CD14-positive monocyte (primary cell): Measurements from ENCODE around the gene GATA5. TPM values are rescaled to one million over a fixed set of nuclear protein-coding genes. Genes with fewer than 3 reads are reported as not detected.
"Not testable (repeated sequence)": the region's sequence is repeated elsewhere in the genome, so short reads cannot be mapped to it uniquely, and the experiment has no call there.

ENCODE experiments used
- DNase-seq, 3 donors: peaks; one replicate each; pipeline ENCODE4 v3.0.0-alpha.2; 2011 to 2022
- H2AFZ ChIP-seq: 2 replicates; pipeline ENCODE4 v1.6.0; 2012; ENCODE audit warnings: mild to moderate bottlenecking, low read depth, low read length, inconsistent platforms; ENCODE audit not compliant: insufficient read depth, poor library complexity, severe bottlenecking
- H3K27ac ChIP-seq, 2 donors: 1 replicate in 1 of 2; 2 replicates in 1 of 2; pipeline ENCODE4 v1.5.1; 2012 to 2013; ENCODE audit warnings: low read length in 2 of 2, control low read depth in 1 of 2, inconsistent platforms in 1 of 2, low read depth in 1 of 2, mild to moderate bottlenecking in 1 of 2
- H3K27me3 ChIP-seq, 2 donors: one replicate each; pipeline versions ENCODE4 v1.6.0 to v1.6.1; 2011 to 2013; ENCODE audit warnings: low read length in 2 of 2; ENCODE audit not compliant: control insufficient read depth in 2 of 2, insufficient read depth in 2 of 2
- H3K36me3 ChIP-seq, 2 donors: replicated peaks in 1 of 2; 1 replicate in 1 of 2; 2 replicates in 1 of 2; pipeline versions ENCODE4 v1.5.1 to v1.6.1; 2012 to 2013; ENCODE audit warnings: low read length in 2 of 2, control low read depth in 1 of 2, inconsistent platforms in 1 of 2, mild to moderate bottlenecking in 1 of 2; ENCODE audit not compliant: insufficient read depth in 2 of 2, control insufficient read depth in 1 of 2
- H3K4me1 ChIP-seq, 2 donors: 1 replicate in 1 of 2; 2 replicates in 1 of 2; pipeline versions ENCODE4 v1.5.1 to v1.6.1; 2012 to 2013; ENCODE audit warnings: low read length in 2 of 2, control low read depth in 1 of 2, inconsistent platforms in 1 of 2, mild to moderate bottlenecking in 1 of 2, moderate library complexity in 1 of 2; ENCODE audit not compliant: insufficient read depth in 2 of 2, control insufficient read depth in 1 of 2
- H3K4me2 ChIP-seq: replicated peaks from 2 replicates; pipeline ENCODE3; 2012; ENCODE audit warnings: low read length, moderate library complexity, mild to moderate bottlenecking; ENCODE audit not compliant: poor library complexity, severe bottlenecking; ENCODE audit errors: extremely low read depth
- H3K4me3 ChIP-seq, 3 experiments: fragments of 200-600 bp in 1 of 3; sonication (generic) in 1 of 3; replicated peaks in 1 of 3; 1 replicate in 2 of 3; 2 replicates in 1 of 3; pipeline ENCODE4 v1.5.1; 2011 to 2013; ENCODE audit warnings: low read length in 3 of 3, mild to moderate bottlenecking in 3 of 3, control low read depth in 2 of 3, low read depth in 2 of 3, inconsistent platforms in 1 of 3, moderate library complexity in 1 of 3
- H3K79me2 ChIP-seq: 2 replicates; pipeline ENCODE4 v1.6.0; 2012; ENCODE audit warnings: mild to moderate bottlenecking, control low read depth, inconsistent platforms, low read length, moderate library complexity; ENCODE audit not compliant: insufficient read depth
- H3K9ac ChIP-seq: 2 replicates; pipeline ENCODE4 v1.6.0; 2017; ENCODE audit warnings: low read length, mild to moderate bottlenecking; ENCODE audit not compliant: insufficient read depth, poor library complexity, severe bottlenecking
- H3K9me3 ChIP-seq, 2 donors: replicated peaks in 1 of 2; 1 replicate in 1 of 2; 2 replicates in 1 of 2; pipeline versions ENCODE4 v1.5.1 to v1.6.1; 2012 to 2013; ENCODE audit warnings: low read length in 2 of 2, control low read depth in 1 of 2; ENCODE audit not compliant: control insufficient read depth in 1 of 2, insufficient read depth in 1 of 2
- H4K20me1 ChIP-seq: 2 replicates; pipeline ENCODE4 v1.6.0; 2012; ENCODE audit warnings: mild to moderate bottlenecking, low read length, control low read depth, moderate library complexity; ENCODE audit not compliant: insufficient read depth
- H3K27ac Mint-ChIP-seq, 7 donors: one replicate each; pipeline ENCODE4 v1.8.0; 2020; ENCODE audit warnings: mild to moderate bottlenecking in 7 of 7, mixed read lengths in 7 of 7, moderate library complexity in 6 of 7, inconsistent platforms in 2 of 7
- H3K27me3 Mint-ChIP-seq, 3 donors: one replicate each; pipeline ENCODE4 v1.8.0; 2021 to 2022; ENCODE audit warnings: low read depth in 3 of 3, mild to moderate bottlenecking in 3 of 3, mixed read lengths in 3 of 3, moderate library complexity in 3 of 3, inconsistent platforms in 1 of 3
- H3K36me3 Mint-ChIP-seq, 2 donors: one replicate each; pipeline ENCODE4 v1.8.0; 2020; ENCODE audit warnings: mixed read lengths in 2 of 2, inconsistent platforms in 1 of 2, mild to moderate bottlenecking in 1 of 2
- H3K4me1 Mint-ChIP-seq: one replicate; pipeline ENCODE4 v1.8.0; 2020; ENCODE audit warnings: mild to moderate bottlenecking, mixed read lengths
- H3K4me3 Mint-ChIP-seq, 2 donors: one replicate each; pipeline ENCODE4 v1.8.0; 2020; ENCODE audit warnings: mild to moderate bottlenecking in 2 of 2, mixed read lengths in 2 of 2, moderate library complexity in 1 of 2
- H3K9me3 Mint-ChIP-seq, 7 donors: one replicate each; pipeline ENCODE4 v1.8.0; 2020 to 2022; ENCODE audit warnings: mixed read lengths in 7 of 7, mild to moderate bottlenecking in 6 of 7, moderate library complexity in 6 of 7, inconsistent platforms in 2 of 7
- WGBS: methylation state at CpG from one replicate; pipeline ENCODE4 v1.1.5; 2013; ENCODE audit warnings: missing lambda C conversion rate; ENCODE audit not compliant: insufficient coverage; 5-methylcytosine and 5-hydroxymethylcytosine counted together
- intact Hi-C, 2 donors: fragments of 100-400 bp; cut with micrococcal nuclease; formaldehyde crosslinking; loops; one replicate each; pipeline versions ENCODE4 v1.15.0 to v1.15.1; 2023
- polyA plus RNA-seq, 3 donors: library from polyadenylated mRNA; depleted of rRNA in 1 of 3; unstranded in 2 of 3; stranded (reverse) in 1 of 3; fragments of 300-500 nt in 2 of 3; fragments of >200 nt in 1 of 3; fragmentation: Illumina TruSeq in 2 of 3; gene quantifications; 1 replicate in 2 of 3; 2 replicates in 1 of 3; pipeline ENCODE4 v1.2.3, GENCODE V29; 2012 to 2021
- TF ChIP-seq, protein P1 (sequence below): fragments of 200-600 bp; IDR thresholded peaks from one replicate; pipeline ENCODE4 v1.8.0; 2022; ENCODE audit warnings: antibody characterized with exemption, mild to moderate bottlenecking

The GATA5 gene
- polyA plus RNA-seq, 3 donors = not detected

DNA sequence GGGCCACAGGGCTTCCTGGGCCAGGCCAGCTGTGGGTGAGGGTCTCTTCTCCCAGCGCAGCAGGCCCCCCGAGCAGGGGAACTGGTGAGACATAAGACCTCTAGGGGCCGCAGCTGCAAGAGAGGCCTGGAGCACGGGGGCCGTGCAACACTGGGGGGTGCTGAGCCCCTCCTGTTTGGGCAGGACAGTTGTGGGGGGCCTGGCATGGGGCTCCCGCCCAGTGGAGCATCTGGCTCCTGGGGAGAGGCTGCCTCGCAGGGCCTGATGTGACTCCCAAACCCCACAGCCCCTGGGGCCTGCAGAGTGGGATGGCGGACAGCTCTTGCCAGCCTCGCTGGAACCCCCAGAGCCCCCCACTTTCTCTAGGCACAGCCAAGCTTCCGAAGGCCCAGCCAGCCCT is 16.9 kb upstream of the GATA5 start:
- no peaks in the 10 kb centered on the region for H3K79me2 ChIP-seq
- no peak overlapping the region for H3K4me3 Mint-ChIP-seq
- no peaks in the 10 kb centered on the region for H3K4me1 ChIP-seq
- DNase-seq = no peak
- 98% methylated on average over 10 of the region's 10 CpGs for WGBS
- H3K4me1 Mint-ChIP-seq = peaks cover 2% of the 10 kb centered on the region
- H2AFZ ChIP-seq = no peak overlapping the region
- TF ChIP-seq, protein P1, sequence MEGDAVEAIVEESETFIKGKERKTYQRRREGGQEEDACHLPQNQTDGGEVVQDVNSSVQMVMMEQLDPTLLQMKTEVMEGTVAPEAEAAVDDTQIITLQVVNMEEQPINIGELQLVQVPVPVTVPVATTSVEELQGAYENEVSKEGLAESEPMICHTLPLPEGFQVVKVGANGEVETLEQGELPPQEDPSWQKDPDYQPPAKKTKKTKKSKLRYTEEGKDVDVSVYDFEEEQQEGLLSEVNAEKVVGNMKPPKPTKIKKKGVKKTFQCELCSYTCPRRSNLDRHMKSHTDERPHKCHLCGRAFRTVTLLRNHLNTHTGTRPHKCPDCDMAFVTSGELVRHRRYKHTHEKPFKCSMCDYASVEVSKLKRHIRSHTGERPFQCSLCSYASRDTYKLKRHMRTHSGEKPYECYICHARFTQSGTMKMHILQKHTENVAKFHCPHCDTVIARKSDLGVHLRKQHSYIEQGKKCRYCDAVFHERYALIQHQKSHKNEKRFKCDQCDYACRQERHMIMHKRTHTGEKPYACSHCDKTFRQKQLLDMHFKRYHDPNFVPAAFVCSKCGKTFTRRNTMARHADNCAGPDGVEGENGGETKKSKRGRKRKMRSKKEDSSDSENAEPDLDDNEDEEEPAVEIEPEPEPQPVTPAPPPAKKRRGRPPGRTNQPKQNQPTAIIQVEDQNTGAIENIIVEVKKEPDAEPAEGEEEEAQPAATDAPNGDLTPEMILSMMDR = no peak
- peaks cover 0 to 5% of the 10 kb centered on the region in 2 donors for H3K27me3 ChIP-seq
- H3K27ac ChIP-seq = no peak overlapping the region
- no peak overlapping the region for H3K27ac Mint-ChIP-seq
- H4K20me1 ChIP-seq = no peaks in the 10 kb centered on the region
- H3K36me3 ChIP-seq = no peaks in the 10 kb centered on the region
- no peaks in the 10 kb centered on the region for H3K9me3 ChIP-seq
- H3K4me3 ChIP-seq = no peak overlapping the region
- intact Hi-C loops = no loop called here
- H3K9me3 Mint-ChIP-seq = peaks cover 0 to 3% (median 0%) of the 10 kb centered on the region in 7 donors
- no peak overlapping the region for H3K4me2 ChIP-seq
- no peak overlapping the region for H3K9ac ChIP-seq
- H3K27me3 Mint-ChIP-seq = peaks cover 10 to 25% (median 23%) of the 10 kb centered on the region in 3 donors
- H3K36me3 Mint-ChIP-seq = no peaks in the 10 kb centered on the region

DNA sequence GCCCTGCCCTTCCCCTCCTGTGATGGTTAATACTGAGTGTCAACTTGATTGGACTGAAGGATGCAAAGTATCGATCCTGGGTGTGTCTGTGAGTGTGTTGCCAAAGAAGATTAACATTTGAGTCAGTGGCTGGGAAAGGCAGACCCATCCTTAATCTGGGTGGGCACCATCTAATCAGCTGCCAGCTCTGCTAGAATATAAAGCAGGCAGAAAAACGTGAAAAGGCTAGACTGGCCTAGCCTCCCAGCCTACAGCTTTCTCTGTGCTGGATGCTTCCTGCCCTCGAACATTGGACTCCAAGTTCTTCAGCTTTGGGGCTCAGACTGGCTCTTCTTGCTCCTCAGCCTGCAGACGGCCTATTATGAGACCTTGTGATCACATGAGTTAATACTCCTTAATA is 15.0 kb upstream of the GATA5 start:
- H3K27ac ChIP-seq, DNase-seq, H3K36me3 ChIP-seq, H3K9me3 Mint-ChIP-seq, H3K9ac ChIP-seq, H3K4me2 ChIP-seq, intact Hi-C loops, H4K20me1 ChIP-seq, H2AFZ ChIP-seq, H3K36me3 Mint-ChIP-seq, H3K4me3 Mint-ChIP-seq, H3K79me2 ChIP-seq, H3K27ac Mint-ChIP-seq, H3K4me3 ChIP-seq, H3K4me1 Mint-ChIP-seq, H3K9me3 ChIP-seq, H3K4me1 ChIP-seq: not testable (repeated sequence)
- peaks cover 0 to 17% of the 10 kb centered on the region in 2 donors for H3K27me3 ChIP-seq
- 86% methylated on average over 1 of the region's 4 CpGs for WGBS
- H3K27me3 Mint-ChIP-seq = peaks cover 28 to 40% (median 38%) of the 10 kb centered on the region in 3 donors
